Stimulated activated naive CD8-positive, alpha-beta T cell treated with anti-CD3 and anti-CD28 coated beads, Interleukin-15, Interleukin-2, amounts not matched to agents 100 ng/mL and 50 ng/mL, for 24 hours (primary cell): ENCODE results near the gene UBR2.
"Not testable (repeated sequence)": the region's sequence is repeated elsewhere in the genome, so short reads cannot be mapped to it uniquely, and the experiment has no call there.

Source experiments
- H3K27ac Mint-ChIP-seq: one replicate; pipeline ENCODE4 v1.8.0; 2021; ENCODE audit warnings: mild to moderate bottlenecking, mixed read lengths
- H3K27me3 Mint-ChIP-seq: one replicate; pipeline ENCODE4 v1.8.0; 2021; ENCODE audit warnings: mixed read lengths
- H3K36me3 Mint-ChIP-seq: one replicate; pipeline ENCODE4 v1.8.0; 2021; ENCODE audit warnings: low read depth, mixed read lengths
- H3K4me1 Mint-ChIP-seq: one replicate; pipeline ENCODE4 v1.8.0; 2021; ENCODE audit warnings: low read depth, mixed read lengths
- H3K4me3 Mint-ChIP-seq: one replicate; pipeline ENCODE4 v1.8.0; 2021; ENCODE audit warnings: mild to moderate bottlenecking, mixed read lengths
- H3K9me3 Mint-ChIP-seq: one replicate; pipeline ENCODE4 v1.8.0; 2021; ENCODE audit warnings: mixed read lengths

The UBR2 gene

DNA sequence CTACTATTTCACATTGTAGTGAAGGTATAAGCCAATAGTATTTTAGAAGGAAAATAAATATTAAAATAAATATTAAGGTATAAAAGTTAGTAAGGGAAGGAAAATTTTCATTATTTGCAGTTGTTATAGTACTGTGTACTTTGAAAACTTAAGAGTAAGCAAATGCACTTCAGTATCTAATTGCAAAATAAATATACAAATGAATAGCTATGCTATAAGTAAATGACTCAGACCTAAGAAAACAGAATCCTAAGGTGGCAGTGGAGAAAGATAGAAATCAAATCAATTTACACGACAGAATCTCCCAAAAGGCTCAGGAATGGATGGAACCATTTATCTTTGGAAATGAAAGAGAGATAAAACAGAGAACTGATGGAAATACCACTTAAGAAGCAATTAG, 24.7 kb upstream of the UBR2 start:
- Mint-ChIP-seq H3K27me3 (peaks cover 3% of the 10 kb centered on the region), H3K4me1 (no peaks in the 10 kb centered on the region), H3K4me3 (no peak overlapping the region), H3K9me3 (no peaks in the 10 kb centered on the region), H3K36me3 (no peaks in the 10 kb centered on the region), H3K27ac (no peak overlapping the region)

DNA sequence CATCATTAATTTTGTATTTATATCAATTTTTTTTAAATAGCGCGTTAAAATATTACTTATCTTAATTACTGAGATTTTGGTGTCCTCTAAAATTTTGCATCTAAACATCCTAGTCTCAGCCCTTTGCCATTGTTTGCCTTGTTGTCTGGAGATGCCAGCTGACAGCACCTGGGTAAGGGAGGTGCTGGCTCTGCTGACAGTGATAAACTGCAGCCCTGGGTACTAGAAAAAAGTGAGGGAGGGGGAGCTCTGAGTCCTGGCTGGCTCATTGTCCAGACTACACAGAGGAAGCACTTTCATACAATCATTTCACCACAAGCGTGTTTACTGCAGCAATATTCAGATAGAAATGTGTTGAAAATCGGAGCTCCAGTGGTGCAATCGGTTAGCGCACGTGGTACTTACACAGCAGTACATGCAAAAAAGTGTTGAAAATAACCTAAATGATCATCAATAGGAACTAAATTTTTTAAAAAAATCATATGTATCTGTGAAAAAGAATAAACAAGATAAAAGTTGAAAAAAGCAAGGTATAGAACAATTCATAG, 18.5 kb upstream of the UBR2 start:
- H3K36me3 Mint-ChIP-seq: no peaks in the 10 kb centered on the region

DNA sequence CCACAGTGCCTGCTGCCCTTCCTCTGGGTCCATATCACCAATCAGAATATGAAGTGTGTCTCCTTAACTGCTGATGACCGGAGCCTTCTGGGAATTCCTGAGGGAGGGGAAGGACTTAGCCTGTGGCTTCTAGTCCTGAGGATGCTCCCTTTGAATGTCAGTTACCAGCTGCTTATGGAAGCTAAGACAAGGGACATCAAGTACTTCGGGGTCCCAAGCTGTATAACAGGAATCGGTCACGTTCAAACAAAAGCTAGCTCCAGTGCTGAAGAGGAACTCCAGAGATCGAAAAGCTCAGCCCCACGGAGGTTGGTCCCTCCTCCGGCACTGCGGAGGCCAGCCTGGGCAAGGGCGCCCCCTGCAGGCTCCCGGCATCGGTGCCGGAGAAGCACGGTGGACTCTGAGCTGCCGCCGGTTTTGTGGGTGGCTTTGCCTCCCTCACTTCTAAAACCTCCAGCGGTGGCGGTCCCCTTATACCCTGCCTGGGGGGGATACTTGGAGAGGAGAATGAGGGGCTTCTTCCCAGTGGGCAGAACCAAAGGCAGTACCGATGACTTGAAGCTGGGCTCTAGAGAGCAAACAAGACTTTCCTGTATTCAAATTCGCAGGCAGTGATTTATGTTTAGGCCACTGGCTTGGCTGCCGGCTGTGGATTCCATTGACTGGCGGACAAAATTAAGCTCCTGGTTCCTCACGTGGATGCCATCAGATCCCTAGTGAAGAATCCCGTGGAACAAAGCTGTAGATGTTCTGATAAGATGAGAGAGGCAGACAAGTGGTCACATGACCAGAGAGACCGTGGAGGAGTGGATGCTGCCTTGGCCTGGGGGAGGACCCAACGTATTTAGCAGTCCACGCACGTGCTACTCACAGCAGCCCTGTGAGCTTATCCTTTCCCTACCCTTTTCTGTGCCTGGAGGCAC, 16.2 kb upstream of the UBR2 start:
- Mint-ChIP-seq H3K9me3 (no peaks in the 10 kb centered on the region), H3K36me3 (no peaks in the 10 kb centered on the region), H3K27ac (peak overlapping the region; percentile 72), H3K27me3 (peaks cover 21% of the 10 kb centered on the region), H3K4me1 (peaks cover 20% of the 10 kb centered on the region), H3K4me3 (peak overlapping the region; percentile 71)

More for the DNA sequence above, 18.5 kb upstream of the UBR2 start:
- peaks cover 20% of the 10 kb centered on the region for H3K4me1 Mint-ChIP-seq
- H3K4me3 Mint-ChIP-seq: no peak overlapping the region
- H3K27ac Mint-ChIP-seq: no peak overlapping the region
- H3K9me3 Mint-ChIP-seq: no peaks in the 10 kb centered on the region
- peaks cover 17% of the 10 kb centered on the region for H3K27me3 Mint-ChIP-seq

DNA sequence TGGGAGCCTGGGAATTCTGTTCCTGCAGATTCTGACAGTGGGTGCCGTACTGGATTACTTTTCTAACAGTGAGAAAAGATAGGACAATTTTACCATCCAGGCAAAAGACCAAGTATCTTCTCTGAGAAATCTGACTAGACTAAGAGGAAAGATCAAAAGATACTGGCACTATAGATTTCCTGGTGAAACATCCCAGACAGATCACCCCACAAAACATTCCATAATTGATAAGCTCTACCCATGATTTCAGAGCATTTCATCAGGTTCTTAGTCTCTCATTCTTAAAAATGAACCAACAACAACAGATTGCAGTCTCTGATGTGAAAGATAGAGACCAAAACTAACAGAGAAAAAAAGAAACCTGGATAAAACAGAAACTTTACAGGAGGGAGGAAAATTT, 13.6 kb upstream of the UBR2 start:
- Mint-ChIP-seq H3K27me3 (peaks cover 34% of the 10 kb centered on the region), H3K36me3 (no peaks in the 10 kb centered on the region), H3K4me1 (peaks cover 20% of the 10 kb centered on the region), H3K27ac (no peak overlapping the region), H3K9me3 (peaks cover 3% of the 10 kb centered on the region), H3K4me3 (no peak overlapping the region)

DNA sequence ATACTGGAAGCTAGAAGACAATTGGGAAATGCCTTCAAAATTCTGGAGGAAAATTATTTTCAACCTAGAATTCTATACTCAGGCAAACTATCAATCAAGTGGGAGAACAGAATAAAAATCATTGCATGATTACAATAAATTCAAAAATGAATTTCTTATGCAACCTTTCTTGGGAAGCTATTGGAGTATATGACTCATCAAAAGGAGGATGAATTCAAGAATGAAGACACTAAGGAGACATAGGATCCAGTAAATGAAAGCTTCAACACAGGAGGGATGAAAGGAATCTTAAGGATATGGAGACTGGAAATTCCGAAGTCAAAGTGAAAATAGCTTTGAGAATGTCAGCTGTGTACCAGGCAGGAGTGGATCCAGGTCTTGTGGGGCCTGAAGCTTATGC, 12.6 kb upstream of the UBR2 start:
- H3K27me3 Mint-ChIP-seq: peaks cover 34% of the 10 kb centered on the region
- no peak overlapping the region for H3K27ac Mint-ChIP-seq
- H3K9me3 Mint-ChIP-seq: peaks cover 3% of the 10 kb centered on the region
- no peaks in the 10 kb centered on the region for H3K36me3 Mint-ChIP-seq
- H3K4me1 Mint-ChIP-seq: peaks cover 20% of the 10 kb centered on the region
- H3K4me3 Mint-ChIP-seq: no peak overlapping the region

DNA sequence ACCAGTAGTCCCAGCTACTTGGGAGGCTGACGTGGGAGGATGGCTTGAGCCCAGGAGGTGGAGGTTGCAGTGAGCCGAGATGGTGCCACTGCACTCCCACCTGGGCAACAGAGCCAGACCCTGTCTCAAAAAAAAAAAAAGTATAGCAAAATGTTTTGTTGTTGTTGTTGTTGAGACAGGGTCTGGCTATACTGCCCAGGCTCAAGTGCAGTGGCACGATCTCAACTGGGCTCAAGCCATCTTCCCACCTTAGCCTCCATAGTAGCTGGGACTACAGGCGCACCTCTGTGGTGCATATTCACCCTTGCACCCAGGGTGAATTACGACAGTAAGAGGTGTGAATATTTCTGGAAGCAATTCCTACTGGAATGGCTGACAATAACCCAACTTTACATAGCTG, 11.4 kb upstream of the UBR2 start:
- Mint-ChIP-seq H3K27me3 (peaks cover 34% of the 10 kb centered on the region), H3K36me3 (no peaks in the 10 kb centered on the region), H3K27ac (no peak overlapping the region), H3K9me3 (peaks cover 3% of the 10 kb centered on the region), H3K4me3 (no peak overlapping the region), H3K4me1 (peaks cover 14% of the 10 kb centered on the region)

DNA sequence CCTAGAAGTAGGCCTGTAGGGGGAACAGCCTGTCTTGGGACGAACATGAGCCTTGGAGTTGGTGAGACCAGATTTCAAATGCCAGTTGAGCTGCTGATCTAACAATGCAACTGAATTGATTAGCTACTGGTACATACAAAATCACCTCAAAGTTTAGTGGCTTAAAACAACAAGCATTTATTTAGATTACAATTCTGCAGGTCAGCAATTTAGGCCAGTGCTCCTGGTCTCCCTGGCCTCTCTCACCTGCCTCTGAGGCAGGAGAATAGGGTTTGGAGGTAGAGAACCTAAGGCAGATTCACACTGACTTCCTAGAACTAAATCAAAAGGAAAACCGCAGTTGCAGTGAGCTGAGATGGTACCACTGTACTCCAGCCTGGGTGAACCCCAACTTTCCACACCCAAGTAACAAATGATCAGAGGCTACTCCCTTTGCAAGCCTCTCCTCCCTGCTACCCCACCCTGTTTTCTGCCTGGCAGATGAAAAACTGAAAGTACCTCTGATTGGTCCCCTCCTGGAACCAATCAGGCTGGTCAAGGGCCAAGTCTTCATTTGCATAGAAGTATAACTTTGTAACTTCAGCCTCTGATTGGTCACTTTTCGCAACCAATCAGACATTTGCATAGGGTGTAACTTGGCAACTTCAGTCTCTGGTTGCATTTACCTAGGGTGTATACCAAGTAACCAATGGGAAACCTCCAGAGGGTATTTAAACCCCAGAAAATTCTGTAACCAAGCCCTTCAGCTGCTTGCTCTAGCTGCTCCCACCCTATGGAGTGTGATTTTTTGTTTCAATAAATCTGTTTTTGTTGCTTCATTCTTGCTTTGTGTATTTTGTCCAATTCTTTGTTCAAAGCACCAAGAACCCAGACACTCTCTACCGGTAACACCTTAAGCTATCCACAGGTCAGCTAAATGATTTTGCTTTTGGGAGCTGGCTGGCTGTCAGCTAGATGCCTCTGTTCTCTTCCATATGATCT, 8.1 kb upstream of the UBR2 start:
- Mint-ChIP-seq H3K4me1 (no peaks in the 10 kb centered on the region), H3K36me3 (no peaks in the 10 kb centered on the region), H3K27ac (no peak overlapping the region), H3K9me3 (peaks cover 3% of the 10 kb centered on the region), H3K4me3 (no peak overlapping the region), H3K27me3 (peaks cover 17% of the 10 kb centered on the region)

DNA sequence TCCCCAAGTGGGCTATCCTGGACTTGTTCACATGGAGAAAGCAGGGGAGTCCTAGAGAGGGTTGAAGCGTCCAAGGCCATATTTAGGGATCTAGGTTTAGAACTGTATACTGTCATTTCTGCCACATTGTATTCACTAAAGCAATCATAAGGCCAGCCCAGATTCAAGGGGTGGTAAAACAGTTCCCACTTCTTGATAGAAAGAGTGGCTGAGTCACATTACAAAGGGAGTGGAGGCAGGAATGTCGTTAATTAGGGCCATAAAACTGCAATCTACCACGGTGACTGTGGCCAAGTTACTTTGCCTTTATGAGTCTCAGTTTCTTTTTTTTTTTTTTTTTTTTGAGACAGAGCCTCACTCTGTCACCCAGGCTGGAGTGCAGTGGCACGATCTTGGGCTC, 7.4 kb upstream of the UBR2 start:
- peaks cover 13% of the 10 kb centered on the region for H3K27me3 Mint-ChIP-seq
- no peaks in the 10 kb centered on the region for H3K4me1 Mint-ChIP-seq
- no peak overlapping the region for H3K27ac Mint-ChIP-seq
- no peak overlapping the region for H3K4me3 Mint-ChIP-seq
- H3K9me3 Mint-ChIP-seq: peaks cover 3% of the 10 kb centered on the region
- no peaks in the 10 kb centered on the region for H3K36me3 Mint-ChIP-seq

DNA sequence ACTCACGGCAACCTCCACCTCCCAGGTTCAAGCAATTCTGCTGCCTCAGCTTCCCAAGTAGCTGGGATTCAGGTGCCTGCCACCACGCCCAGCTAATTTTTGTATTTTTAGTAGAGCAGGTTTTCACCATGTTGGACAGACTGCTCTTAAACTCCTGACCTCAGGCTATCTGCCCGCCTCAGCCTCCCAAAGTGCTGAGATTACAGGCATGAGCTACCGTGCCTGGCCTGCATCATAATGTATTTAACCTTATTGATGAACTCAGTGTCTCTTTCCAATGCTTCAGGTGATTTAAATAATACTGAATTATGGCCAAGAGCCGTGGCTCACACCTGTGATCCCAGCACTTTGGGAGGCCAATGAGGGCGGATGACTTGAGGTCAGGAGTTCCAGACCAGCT, 4.6 kb upstream of the UBR2 start:
- H3K9me3 Mint-ChIP-seq, H3K4me3 Mint-ChIP-seq, H3K4me1 Mint-ChIP-seq, H3K36me3 Mint-ChIP-seq, H3K27ac Mint-ChIP-seq, H3K27me3 Mint-ChIP-seq: not testable (repeated sequence)

DNA sequence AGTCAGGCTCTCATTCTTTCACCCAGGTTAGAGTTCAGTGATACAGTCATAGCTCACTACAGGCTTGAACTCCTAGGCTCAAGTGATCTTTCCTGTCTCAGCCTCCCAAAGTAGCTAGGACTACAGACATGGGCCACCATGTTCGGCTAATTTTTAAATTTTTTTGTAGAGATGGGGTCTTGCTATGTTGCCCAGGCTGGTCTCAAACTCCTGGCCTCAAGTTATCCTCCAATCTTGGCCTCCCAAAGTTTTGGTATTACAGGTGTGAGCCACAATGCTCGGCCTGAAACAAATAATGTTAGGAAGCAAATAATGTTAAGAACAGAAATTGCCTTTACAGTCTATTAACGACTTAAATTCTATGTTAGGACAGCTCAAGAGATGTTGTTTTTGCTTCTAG, 1.8 kb upstream of the UBR2 start:
- no peaks in the 10 kb centered on the region for H3K27me3 Mint-ChIP-seq
- no peak overlapping the region for H3K27ac Mint-ChIP-seq
- H3K36me3 Mint-ChIP-seq: peaks cover 16% of the 10 kb centered on the region
- no peak overlapping the region for H3K4me3 Mint-ChIP-seq
- H3K9me3 Mint-ChIP-seq: no peaks in the 10 kb centered on the region
- H3K4me1 Mint-ChIP-seq: peaks cover 28% of the 10 kb centered on the region

DNA sequence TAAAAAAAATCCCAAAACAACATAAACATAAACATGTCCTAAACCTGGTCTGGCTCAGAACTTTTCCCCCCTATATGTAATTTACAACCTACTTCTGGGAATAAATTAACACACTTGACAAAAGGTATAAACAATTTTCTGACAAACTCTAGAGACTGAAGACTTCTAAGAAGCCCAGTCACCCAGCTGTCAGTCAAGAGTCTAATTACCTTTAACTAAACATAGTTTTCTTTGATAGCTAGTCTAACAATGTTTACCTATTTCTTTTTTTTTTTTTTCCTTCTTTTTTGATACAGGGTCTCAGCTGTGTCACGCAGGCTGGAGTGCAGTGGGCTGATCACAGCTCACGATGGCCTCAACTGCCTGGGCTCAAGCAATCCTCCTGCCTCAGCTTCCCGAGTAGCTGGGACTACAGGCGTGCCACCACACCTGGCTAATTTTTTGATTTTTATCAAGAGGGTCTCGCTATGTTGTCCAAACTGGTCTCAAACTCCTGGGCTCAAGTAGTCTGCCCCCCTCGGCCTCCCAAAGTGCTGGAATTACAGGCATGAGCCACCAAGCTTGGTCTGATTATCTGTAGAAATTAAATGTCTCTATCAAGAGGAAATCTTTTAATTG, 932 bp upstream of the UBR2 start:
- H3K36me3 Mint-ChIP-seq: peaks cover 20% of the 10 kb centered on the region
- no peaks in the 10 kb centered on the region for H3K27me3 Mint-ChIP-seq
- no peak overlapping the region for H3K27ac Mint-ChIP-seq
- H3K4me1 Mint-ChIP-seq: peaks cover 32% of the 10 kb centered on the region
- no peaks in the 10 kb centered on the region for H3K9me3 Mint-ChIP-seq
- H3K4me3 Mint-ChIP-seq: peak overlapping the region; percentile 96

DNA sequence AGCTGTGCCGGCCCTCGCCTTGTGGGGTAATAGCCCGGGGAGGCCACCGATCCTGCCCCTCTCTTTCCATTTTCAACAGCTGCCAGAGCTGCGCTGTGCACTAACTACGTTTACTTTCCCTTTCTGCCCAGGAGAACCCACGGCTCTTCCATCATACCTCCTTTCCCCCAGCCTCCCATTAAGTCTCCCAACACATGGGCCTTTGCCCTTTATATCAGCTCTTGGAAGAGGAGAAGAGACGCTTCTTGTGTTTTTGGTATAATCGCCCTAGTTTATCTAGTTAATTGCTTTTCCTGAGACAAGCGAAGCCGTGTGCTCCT, 637 bp downstream of the UBR2 start:
- Mint-ChIP-seq H3K4me3 (peak overlapping the region; percentile 96), H3K9me3 (no peaks in the 10 kb centered on the region), H3K27me3 (no peaks in the 10 kb centered on the region), H3K36me3 (peaks cover 24% of the 10 kb centered on the region), H3K27ac (peak overlapping the region; percentile 90), H3K4me1 (peaks cover 48% of the 10 kb centered on the region)

DNA sequence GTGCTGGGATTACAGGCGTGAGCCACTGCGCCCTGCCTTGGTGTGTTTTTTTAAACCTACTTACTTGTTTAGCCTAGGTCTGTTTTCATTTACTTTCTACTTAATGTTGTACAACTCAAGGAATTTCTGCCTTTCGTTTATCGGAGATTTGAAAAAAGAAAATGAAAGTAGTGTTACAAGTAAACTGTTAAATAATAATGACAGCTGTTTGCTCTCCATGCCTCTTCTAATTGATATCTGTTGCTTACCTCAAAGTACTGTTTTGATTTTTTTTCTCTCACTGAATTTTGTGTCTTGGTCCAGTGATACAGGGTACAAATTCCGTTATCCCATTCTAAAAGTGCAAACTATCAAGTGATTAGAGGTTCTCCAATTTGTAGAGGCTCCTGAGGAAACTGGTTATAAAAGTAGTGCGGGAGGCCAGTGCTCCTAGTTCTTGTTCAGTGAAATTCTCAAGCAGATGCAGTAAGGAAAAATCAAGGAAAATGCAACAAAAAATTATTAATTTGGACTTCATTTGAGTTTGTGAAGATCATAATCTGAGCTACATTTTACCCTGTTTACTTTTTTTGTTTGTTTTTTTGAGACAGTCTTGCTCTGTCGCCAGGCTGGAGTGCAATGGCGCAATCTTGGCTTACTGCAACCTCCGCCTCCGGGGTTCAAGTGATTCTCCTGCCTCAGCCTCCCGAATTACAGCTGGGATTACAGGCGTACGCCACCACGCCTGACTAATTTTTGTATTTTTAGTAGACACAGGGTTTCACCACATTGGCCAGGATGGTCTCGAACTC, 2.2 kb downstream of the UBR2 start:
- H3K27me3 Mint-ChIP-seq: no peaks in the 10 kb centered on the region

DNA sequence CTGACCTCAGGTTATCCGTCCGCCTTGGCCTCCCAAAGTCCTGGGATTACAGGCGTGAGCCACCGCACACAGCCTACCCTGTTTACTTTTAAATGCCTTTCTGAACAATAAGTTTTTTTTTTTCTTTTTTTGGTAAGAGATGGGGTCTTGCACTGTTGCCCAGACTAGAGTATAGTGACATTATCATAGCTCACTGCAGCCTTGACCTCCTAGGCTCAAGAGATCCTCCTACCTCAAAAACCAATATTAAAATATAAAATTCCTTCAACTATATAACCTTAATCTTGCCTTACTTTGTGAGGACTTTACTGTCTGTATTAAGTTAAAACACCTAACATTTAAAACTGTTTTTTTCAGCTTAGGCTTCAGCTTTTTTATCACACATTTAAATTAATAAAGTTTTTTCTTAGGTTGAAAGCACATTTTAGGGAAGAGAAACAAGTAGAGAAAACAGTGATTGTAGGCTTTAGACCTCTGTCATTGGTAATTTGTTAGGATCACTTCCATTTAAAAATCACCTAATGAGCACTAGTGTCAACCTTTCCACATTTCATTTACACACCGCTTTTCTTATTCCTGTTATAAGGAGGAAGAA, 2.9 kb downstream of the UBR2 start:
- Mint-ChIP-seq H3K9me3 (no peaks in the 10 kb centered on the region), H3K27ac (peak overlapping the region; percentile 40), H3K36me3 (peaks cover 24% of the 10 kb centered on the region), H3K27me3 (no peaks in the 10 kb centered on the region), H3K4me3 (peak overlapping the region; percentile 96), H3K4me1 (peaks cover 62% of the 10 kb centered on the region)

More for the DNA sequence above, 2.2 kb downstream of the UBR2 start:
- Mint-ChIP-seq H3K36me3 (peaks cover 24% of the 10 kb centered on the region), H3K4me3 (peak overlapping the region; percentile 96), H3K4me1 (peaks cover 57% of the 10 kb centered on the region), H3K9me3 (no peaks in the 10 kb centered on the region), H3K27ac (peak overlapping the region; percentile 90)
